ENCODE data around the gene PLEKHH2. TPM values are rescaled to one million over a fixed set of nuclear protein-coding genes. Genes with fewer than 3 reads are reported as not detected.

PLEKHH2 gene
- total and polyA plus RNA-seq, 2 of the 13 experiments (the other 11 are each of a cell fraction or from before 2014, with no cell fraction given): 1.1 to 3.0 TPM

DNA sequence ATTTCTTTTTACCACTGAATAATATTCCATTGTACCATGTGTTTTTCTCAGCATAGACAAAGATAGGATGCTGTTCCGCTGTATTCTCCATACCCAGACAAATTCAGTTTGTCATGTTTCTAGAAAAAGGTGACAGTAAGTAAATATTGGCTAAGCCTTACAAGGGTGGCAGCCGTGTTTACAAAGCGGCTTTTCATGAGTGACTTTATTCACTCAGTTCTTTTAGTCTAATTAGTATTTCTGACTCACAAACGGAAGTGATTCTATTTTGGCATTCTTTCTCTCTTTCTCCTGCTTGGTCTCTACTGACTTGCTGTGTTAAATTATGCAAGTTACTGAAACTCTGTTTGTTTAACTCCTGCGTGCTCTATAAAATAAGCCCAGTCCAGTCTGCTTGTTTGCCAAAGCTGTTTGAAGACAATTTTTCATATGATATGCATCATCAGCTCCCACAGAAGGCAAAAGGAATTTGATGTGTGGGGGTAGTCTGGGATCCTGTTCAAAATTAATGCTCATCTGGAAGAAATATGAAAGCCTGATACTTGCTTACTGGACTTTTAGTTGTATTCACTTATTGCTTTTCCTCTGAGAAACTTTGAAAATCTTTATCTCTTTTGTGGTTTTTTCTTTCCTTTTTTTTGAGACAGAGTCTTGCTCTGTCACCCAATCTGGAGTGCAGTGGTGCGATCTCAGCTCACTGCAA, 2.3 kb upstream of the PLEKHH2 start (continued):
- TF ChIP-seq HES4 (CRISPR knock-in tag; IDR thresholded peaks at IDR 0.05; ENCODE audit: borderline replicate concordance) (no peak), SNAI1 (CRISPR knock-in tag; IDR thresholded peaks at IDR 0.05; ENCODE audit: borderline replicate concordance) (no peak), TARDBP (CRISPR knock-in tag; IDR thresholded peaks at IDR 0.05) (peak; percentile 77; the same call in 1 of the 2 replicates), ZNF232 (CRISPR knock-in tag; IDR thresholded peaks at IDR 0.05; ENCODE audit: borderline replicate concordance) (no peak), ZNF703 (CRISPR knock-in tag; IDR thresholded peaks at IDR 0.05; ENCODE audit: borderline replicate concordance) (peak; percentile 44; the same call in 1 of the 2 replicates), POLR2AphosphoS2 (IDR thresholded peaks at IDR 0.05; ENCODE audit: low read depth, low read length) (no peak), ZNF749 (CRISPR knock-in tag; IDR thresholded peaks at IDR 0.05; ENCODE audit: borderline replicate concordance) (no peak), TBX3 (IDR thresholded peaks at IDR 0.05; ENCODE audit: borderline replicate concordance) (peak; percentile 100), SIX4 (CRISPR knock-in tag; IDR thresholded peaks at IDR 0.05) (no peak; the same call in 1 of the 2 replicates), ZNF317 (CRISPR knock-in tag; IDR thresholded peaks at IDR 0.05) (peak; percentile 84; the same call in 1 of the 2 replicates), KDM2A (CRISPR knock-in tag; IDR thresholded peaks at IDR 0.05; ENCODE audit: borderline replicate concordance, low read depth) (no peak), ZNF687 (CRISPR knock-in tag; IDR thresholded peaks at IDR 0.05) (no peak), ZFAT (CRISPR knock-in tag; conservative IDR thresholded peaks at IDR 0.05) (no peak), ZBTB3 (CRISPR knock-in tag; IDR thresholded peaks at IDR 0.05; ENCODE audit: borderline replicate concordance, low read depth) (no peak), HDAC1 (CRISPR knock-in tag; IDR thresholded peaks at IDR 0.05) (peak; percentile 23; the same call in 1 of the 2 replicates), TRIM24 (CRISPR knock-in tag; IDR thresholded peaks at IDR 0.05) (no peak), SP4 (CRISPR knock-in tag; IDR thresholded peaks at IDR 0.05) (no peak), ZNF543 (CRISPR knock-in tag; IDR thresholded peaks at IDR 0.05) (no peak), KLF6 (CRISPR knock-in tag; IDR thresholded peaks at IDR 0.05) (no peak), FOXP4 (CRISPR knock-in tag; IDR thresholded peaks at IDR 0.05) (peak; percentile 94), ZFYVE20 (CRISPR knock-in tag; IDR thresholded peaks at IDR 0.05; ENCODE audit: borderline replicate concordance, low read depth) (no peak), LBX2 (CRISPR knock-in tag; IDR thresholded peaks at IDR 0.05; ENCODE audit: borderline replicate concordance) (no peak), ZBTB1 (CRISPR knock-in tag; IDR thresholded peaks at IDR 0.05; ENCODE audit: borderline replicate concordance) (no peak), TOPORS (CRISPR knock-in tag; IDR thresholded peaks at IDR 0.05) (no peak), ZNF83 (CRISPR knock-in tag; IDR thresholded peaks at IDR 0.05; ENCODE audit: borderline replicate concordance) (no peak)
